ENCODE measurements around the gene PMS2.
"Not testable (repeated sequence)": the region's sequence is repeated elsewhere in the genome, so short reads cannot be mapped to it uniquely, and the experiment has no call there.

The PMS2 gene, protein sequence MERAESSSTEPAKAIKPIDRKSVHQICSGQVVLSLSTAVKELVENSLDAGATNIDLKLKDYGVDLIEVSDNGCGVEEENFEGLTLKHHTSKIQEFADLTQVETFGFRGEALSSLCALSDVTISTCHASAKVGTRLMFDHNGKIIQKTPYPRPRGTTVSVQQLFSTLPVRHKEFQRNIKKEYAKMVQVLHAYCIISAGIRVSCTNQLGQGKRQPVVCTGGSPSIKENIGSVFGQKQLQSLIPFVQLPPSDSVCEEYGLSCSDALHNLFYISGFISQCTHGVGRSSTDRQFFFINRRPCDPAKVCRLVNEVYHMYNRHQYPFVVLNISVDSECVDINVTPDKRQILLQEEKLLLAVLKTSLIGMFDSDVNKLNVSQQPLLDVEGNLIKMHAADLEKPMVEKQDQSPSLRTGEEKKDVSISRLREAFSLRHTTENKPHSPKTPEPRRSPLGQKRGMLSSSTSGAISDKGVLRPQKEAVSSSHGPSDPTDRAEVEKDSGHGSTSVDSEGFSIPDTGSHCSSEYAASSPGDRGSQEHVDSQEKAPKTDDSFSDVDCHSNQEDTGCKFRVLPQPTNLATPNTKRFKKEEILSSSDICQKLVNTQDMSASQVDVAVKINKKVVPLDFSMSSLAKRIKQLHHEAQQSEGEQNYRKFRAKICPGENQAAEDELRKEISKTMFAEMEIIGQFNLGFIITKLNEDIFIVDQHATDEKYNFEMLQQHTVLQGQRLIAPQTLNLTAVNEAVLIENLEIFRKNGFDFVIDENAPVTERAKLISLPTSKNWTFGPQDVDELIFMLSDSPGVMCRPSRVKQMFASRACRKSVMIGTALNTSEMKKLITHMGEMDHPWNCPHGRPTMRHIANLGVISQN

DNA sequence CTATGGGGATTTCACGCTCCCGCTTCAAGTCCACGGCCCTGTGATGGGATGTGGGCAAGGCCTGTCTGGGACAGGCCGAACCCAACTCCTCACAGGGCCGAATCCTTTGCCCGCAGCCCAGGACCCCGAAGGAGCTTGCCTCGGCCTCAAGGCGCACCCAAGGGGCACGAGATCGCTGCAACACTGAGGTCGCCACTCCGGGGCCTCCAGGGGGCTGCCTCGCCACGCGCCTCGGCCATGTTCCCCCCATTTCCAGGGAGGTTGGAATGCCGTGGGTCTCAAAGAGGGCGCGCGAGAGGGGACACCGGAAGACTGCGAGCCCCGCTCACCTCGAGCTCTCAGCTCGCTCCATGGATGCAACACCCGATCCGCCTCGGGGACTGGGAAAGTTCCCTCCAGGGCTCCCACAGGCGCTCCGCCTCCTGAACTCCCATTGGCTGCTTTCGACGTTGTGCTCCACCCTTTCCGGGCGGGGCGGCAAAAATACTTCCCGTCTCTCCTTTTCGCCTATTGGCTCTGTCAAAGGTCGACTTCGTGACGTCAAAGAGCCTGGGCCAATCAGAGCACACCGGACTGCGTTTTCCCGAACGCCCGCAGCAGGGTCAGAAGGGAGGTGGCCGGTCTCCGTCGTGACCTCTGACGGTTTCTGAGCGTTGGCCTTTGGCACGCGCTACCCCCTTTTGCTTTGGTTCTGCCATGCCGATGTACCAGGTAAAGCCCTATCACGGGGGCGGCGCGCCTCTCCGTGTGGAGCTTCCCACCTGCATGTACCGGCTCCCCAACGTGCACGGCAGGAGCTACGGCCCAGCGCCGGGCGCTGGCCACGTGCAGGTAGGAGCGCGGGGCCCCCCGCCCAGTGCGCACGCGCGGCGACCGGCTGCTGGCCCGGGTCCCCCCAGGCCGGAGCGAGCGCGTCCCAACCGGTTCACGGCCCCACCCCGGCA is at the start of gene PMS2, which contains the start of gene AIMP2:
Gene PMS2 (minus strand): TSS at position 382 of the 944 bp plus-strand sequence. CDS start 30 bp downstream, at position 352.
Gene AIMP2 (plus strand): TSS at position 605 of the 944 bp plus-strand sequence. CDS start 92 bp downstream, at position 697.
- DNase-seq: peak; percentile 100

DNA sequence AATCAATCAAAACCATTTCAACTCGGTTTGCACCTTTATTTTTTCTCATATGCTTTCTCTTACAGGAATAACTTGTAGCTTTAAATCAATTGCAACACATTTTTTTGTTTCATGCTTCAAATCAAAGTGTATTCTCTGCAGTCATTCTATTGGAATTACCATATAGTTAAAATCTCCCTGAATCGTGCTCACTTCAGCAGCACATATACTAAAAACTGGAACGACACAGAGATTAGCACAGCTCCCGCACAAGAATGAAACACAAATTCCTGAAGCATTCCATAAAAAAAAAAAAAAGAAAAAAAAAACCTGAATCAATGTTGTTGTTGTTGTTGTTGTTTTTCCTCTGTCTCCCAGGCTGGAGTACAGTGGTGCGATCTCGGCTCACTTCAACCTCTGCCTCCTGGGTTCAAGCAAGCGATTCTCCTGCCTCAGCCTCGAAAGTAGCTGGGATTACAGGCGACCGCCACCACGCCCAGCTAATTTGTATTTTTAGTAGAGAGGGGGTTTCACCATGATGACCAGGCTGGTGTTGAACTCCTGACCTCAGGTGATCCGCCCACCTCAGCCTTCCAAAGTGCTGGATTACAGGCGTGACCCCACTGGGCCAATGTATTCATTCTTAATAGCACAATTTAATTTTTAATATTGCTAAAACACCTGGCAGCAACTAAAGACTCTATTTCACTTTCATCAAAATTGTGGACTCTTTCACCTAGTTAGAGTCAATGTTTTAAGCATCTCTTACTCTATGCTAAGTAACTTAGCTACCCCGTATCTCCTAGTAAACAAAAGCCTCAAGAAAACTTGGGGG is 48.7 kb upstream of the PMS2 start:
- no peak for DNase-seq

DNA sequence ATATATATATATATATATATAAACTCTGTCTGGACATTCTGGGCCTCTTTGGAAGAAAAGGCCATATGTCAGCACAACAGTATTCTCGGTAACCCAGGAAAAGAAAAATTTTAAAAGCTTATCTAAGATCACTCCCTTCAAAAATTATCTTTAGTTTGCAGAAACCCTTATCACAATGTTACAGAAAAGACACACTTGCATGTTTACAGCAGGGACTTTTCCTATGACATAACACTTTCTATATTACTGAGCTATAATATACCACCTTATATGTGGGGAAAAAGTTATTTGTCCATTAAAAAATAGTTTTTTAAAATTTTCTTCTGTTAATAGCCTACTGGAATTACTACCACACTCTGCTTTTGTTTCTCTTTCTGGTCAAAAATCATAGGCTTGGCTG is 47.8 kb upstream of the PMS2 start:
- DNase-seq: no peak

DNA sequence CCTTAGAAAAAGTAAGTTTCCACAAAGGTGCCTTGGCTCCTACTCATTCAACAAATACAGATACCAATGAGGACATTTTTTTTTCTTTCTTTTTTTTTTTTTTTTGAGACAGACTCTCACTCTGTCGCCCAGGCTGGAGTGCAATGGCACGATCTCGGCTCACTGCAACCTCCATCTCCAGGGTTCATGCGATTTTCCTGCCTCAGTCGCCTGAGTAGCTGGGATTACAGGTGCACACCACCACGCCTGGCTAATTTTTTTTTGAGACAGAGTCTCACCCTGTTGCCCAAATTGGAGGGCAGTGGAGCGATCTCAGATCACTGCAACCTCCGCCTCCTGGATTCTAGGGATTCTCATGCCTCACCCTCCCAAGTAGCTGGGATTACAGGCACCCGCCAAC is 42.3 kb upstream of the PMS2 start:
- DNase-seq: not testable (repeated sequence)

DNA sequence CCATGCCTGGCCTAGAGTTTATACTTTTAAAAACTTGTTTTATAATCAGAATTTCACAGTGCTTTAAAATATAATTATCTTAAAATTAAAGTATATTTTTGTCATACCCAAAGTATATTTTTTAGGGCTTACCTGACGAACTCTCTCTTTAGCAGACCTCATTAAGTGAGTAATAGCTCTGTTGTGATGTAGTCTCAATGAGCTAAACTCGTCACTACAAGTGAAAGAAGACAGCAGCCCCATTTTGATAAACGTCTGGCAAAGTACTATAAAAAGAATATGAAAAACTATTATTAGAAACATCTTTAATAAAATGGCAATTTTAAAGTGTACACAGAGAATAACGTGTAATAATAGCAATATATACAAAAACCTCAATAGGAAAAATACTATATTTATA is 40.9 kb upstream of the PMS2 start:
- no peak for DNase-seq

DNA sequence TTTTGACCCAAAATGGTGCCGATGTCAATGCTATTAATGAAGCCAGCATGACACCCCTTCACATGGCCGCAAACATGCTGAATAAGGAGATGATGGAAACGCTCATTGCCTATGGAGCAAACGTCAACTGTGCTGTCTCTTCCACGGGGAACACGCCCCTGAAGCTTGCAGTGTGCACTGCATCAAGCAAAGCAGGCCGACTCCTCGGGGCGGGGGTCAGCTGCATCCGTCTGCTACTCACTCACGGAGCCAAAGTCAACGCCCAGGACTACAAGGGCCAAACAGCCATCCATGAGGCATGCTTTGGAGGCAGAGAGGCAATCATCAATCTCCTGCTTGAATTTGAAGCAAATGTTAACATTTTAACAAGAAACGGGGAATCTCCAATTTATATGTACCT is 26.8 kb upstream of the PMS2 start:
- no peak for DNase-seq

DNA sequence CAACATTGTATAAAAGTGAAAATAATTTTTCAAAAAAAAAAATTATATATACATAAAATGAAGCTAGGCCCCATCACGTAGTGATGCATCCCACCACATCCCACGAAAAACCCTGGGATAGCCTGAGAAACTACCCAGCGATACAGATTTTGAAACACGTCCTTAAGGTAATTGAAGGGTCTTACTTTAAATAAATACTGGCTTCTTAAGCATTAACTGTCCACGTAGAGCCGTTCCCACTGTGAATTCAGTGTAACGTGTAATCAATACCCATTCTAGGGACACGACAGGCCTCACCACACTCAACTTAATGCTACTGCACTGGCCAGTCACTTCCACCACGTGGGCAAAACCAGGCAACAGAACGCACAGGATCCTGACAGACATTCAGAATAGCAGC is 26.3 kb upstream of the PMS2 start:
- no peak for DNase-seq

DNA sequence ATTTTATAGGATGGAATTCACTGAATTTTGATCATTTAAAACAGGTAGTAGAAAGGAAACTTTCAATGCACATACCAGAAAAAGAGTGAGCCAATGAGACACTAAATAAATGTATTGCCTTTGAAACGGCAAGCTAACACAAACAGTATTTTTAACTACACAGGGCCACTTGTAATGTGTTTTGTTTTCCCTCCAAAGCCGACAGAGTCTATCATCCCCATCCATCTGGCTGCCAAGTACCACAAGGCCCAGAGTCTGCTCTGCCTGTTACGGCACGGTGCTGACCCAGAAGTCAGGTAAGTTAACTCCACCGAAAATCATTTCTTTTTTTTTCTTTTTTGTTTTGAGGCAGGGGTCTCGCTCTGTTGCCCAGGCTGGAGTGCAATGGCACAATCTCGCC is 23.8 kb upstream of the PMS2 start:
- no peak for DNase-seq

DNA sequence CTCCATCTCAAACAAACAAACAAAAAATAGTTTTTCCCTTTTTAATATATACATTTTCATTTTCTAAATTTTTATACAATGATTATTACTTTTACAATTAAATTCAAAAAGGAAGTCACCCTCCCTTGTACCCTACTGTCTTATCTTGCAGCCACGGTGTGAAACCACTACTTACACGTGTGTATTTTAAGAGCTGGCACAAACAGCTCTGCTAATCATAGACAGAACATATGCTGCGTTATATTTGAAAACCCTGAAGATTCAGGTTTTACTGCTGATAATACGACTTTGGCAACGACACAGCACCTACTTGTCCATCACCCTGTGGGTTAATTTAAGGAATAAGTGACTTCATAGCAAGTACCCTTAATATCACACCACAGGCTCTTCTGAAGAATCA is 23.3 kb upstream of the PMS2 start:
- DNase-seq: no peak

DNA sequence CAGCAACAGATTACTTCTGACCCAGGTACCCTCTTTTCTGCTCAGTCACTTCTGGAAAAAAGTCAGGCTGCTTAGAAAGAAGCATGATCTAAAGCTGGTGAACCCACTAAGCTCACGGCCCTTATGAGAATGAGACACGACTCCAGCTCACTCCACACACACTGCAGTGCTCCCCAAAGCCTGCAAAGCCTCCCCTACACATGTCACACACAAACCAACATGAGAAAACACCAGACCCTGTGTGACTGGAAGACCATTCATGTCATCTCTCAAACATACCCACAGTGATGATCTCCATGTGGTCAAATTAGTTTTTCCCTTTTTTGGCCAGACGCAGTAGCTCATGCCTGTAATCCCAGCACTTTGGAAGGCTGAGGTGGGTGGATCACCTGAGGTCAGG is 22.7 kb upstream of the PMS2 start:
- no peak for DNase-seq

DNA sequence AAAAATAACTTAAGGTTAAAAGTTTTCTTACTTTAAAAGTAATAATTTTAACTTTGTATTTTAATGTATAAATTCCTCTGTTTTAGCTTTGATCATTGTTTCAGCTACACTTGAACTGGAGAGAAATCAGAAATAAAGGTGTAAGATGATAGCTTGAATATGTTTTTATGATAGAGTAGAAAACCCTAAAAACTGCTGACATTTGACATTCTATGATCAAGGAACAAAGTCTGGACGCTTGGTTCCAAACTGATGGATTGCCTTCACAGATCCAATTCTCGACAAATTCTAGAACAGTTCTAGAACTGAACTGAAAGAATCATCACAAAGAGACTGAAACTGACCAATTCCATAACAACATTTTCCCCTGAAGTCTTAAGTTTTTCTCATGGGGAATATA is 22.1 kb upstream of the PMS2 start, which contains the start of gene ANKRD61:
Gene ANKRD61 (plus strand): TSS at position 389 of the 400 bp plus-strand sequence. CDS start 0 bp downstream, at position 389.
- DNase-seq: no peak

DNA sequence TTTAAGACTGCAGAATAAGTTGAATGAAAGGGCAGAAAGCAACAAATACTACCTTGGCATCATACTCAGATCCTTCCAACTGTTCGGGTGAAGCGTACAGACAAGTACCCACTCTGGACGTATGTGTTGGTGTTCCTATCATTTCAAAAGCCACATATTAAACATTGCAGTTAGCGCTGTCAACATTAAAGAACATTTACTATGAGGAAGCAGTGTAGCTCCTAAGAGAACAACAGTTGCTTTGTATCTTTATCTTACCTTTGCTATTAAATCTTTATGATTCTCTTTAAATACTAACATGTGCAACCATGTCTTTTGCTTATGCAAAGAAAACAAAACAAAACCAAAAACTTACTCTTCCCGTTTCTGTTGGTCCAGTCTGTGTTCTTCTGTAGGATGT is 19.7 kb upstream of the PMS2 start:
- DNase-seq: no peak

DNA sequence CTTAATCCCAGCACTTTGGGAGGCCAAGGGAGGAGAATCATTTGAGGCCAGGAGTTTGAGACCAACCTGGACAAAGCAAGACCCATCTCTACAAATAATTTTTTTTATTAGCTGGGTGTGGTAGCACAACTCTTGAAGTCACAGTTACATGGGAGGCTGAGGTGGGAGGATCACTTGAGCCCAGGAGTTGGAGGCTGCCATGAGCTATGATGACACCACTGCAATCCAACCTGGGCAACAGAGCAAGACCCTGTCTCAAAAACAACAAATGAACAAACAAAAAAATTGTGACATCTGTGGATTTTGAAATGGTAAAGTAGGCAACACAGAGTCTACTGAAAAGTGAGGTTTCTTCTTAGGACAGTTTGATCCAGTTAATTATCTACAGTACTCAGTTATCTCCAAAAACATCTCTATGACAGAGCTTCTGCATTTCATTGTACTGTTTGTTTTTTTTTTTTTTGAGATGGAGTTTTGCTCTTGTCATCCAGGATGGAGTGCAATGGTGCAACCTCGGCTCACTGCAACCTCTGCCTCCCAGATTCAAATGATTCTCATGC is 19.0 kb upstream of the PMS2 start:
- DNase-seq: no peak

DNA sequence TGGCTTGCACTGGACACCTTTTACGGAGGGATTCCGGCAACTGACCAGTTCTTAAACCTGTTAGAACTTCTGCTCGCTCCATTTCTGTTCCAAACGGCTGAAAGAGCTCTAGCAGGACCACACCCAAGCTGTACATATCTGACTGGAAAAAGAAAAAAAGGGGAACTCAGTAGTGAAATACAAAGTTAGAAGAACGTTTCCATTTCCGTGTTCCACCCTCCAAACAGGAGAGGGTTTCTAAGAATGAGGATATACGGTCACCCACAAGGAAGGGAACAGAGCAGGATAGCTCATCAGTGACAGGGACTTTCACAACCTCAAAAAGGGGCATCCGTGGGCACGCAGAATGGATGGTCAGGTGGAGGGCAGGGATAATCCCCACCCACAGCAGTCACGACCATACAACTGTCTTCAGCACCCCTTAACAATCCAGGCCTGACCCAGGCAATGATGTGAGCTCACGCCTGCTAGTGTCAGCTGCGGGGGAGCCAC is 18.0 kb upstream of the PMS2 start:
- no peak for DNase-seq

DNA sequence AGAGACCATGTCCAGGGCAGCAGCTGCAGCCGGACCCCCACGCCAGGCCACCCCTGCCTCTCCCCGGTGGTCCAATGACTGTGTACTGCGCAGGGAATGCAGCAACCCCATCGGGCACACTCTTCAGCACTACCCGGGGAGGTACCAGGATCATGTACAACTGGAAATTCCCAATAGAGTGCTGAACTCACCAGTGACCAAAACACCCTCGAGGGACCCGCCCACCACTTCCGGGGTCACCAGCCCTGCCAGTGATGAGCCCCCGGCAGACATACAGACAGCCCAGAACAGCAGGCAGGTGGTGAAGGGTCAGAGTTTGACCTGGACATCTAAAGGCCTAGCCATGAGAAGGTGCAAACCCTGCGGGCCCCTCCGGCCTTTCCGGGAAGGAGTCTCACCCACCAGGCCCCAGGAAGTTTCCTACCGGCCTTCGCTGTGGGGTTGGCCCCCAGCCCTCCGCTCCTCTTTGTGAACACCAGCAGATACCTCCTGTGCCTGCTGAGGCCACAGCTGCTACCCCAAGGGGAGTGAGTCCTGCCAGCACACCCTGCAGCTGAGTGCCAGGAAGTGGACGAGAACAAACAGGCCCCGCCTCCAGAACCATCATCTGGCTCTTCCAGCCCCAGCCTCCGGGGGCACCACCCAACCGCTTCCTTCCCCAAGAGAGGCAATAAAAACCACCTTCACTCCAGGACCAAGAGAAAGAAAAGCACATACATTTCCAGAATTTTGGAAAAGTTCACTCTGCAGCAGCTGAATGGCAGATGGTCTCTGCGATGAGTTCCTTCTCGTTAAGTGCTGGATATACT is 17.4 kb upstream of the PMS2 start:
- peak; percentile 78 for DNase-seq

DNA sequence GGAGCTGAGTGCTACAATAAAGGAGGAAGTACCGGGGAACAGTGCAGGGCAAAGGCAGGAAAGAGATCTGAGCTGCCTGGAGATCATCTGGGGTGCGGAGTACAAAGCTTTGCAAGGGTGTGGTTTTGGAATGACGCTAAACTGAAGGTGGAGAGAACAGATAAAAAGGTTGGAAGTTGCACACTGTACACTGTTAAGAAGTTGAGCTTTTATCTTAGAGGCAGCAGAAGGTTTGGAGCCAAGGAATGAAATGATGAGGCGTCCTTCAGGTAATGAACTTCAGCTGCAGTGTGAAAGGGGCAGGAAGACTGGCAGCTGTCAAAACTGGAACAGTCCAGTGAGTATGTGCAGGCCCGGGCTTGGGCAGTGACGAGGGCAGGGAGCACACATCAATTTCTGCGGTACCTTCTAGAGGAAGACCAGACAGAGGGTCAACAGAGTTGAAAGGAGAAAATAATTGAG is 15.2 kb upstream of the PMS2 start:
- no peak for DNase-seq

DNA sequence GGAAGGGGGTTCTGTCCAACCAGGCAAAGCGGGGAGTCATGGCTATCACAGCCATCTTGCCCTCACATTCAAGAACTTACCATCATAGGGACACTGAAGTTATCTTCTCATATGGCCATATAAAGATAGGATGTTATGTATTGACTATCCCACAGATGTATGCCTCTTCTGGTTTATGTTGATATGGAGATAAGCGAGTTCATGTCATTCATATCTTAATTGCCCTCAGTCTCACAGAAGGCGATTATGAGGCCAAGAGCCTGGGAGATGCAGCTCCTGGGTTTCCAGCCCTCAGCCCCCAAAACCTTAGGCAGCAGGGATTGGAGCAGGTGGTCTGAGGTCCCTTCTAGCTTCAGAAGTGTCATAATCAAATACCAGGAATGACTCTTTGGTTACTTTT is 13.9 kb upstream of the PMS2 start:
- DNase-seq: no peak

DNA sequence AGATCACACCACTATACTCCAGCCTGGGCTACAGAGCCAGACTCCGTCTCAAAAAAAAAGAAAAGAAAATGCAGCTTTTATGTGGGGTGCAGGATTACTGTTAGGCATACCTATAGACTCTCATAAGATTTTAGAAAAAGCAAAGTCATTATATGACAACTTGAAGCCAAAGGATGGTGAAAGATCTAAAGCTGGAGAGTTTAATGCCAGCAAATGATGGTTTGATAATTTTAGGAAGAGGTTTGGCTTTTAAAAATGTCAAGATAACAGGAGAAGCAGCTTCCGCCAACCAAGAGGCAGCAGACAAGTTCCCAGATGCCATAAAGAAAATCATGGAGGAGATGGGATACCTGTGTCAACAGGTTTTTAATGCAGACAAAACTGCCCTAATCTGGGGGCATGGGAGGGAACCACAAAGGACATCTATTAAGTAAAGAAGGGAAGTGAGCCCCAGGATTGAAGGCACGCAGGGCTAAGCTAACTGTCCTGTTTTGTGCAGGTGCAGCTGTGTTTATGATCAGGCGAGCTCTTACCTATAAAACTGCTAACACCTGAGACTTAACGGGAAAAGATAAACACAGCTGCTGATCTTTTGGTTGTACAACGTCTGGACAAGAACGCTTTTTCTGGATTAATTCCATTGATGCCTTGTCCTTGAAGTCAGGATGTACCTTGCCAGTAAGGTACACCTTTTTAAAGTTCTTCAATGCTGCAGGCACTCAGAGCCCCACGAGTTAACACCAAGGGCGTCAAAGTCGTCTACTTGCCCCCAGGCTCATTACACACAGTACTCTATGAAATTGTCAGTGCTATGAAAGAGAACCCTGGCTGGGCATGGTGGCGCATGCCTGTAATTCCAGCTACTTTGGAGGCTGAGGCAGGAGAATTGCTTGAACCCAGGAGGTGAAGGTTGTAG is 11.8 kb upstream of the PMS2 start:
- no peak for DNase-seq

DNA sequence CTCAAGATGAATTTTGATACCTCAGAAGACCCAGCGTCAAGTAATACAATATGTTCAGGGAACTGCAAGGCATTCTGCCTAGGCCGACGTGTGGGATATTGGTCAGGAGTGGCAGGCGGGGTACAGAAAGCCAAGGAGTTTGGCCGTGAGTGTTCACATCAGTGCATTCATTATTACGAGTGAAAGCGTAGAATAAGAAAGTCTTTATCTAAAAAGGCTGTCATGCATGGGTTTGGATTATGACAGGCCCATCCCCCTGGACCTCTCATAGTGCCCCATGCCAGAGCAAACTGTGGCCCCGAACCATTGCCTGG is 7.8 kb upstream of the PMS2 start:
- no peak for DNase-seq

All from NCI-H226 (cell line).